ENCODE measurements around the gene PDLIM3.

- TF ChIP-seq CTCF (optimal IDR thresholded peaks at IDR 0.05 in 1 of 3, IDR thresholded peaks at IDR 0.05 in 1 of 3, conservative IDR thresholded peaks at IDR 0.05 in 1 of 3; ENCODE audit: extremely low read depth in 1 of 3, insufficient read depth in 2 of 3, low read length in 3 of 3) (no peak), EZH2 (IDR thresholded peaks at IDR 0.05; ENCODE audit: low read length) (no peak)
Observed at GRCh38 chr4:185582651-185583400, 47.5 kb upstream of the PDLIM3 start.

Data from keratinocyte (primary cell).